Measurements from ENCODE around the gene ITPRIP.

ITPRIP gene

DNA sequence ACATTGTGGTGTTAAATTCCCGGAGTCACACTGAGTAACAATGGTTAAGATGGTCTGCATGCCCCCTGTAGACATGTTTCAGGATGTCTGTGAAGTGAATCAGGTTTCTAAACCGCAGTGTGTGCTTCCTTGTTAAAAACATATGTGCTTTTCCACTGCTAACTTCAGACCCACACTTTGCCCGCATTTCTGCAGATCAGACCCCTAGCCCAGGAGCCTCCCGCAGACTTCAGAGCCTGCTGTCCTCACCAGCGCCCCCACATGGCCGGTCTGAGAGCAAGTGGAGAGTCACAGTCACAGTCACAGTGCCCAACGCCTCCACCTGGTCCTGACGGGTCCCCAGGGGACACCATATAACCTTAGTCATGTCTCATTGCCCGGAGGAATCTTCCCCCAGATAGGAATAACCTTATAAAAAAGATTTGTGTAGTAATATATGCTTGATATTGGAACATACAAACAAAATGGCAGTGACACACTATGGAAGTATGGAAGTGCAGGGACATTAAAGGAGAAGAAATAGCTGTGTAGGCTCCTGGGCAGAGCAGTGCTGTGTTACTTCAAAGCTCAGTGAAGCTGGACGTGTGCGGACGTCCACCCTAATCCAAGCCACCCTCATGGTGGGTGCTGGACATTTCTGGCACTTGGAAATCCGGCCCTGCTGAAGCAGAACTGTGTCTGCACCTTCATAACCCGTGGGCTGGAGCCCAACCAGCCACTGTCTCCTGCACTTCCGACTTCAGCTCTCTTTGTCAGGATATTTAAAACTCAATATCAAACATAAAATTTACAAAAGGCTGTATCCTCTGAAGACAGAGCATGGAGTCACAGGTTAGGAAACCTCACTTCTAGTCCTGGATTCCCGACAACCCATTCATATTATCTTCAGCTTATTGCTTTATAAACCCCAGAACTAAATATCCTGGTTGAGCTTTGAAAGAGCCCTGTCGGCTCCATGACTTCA is 40.3 kb downstream of the ITPRIP start:
- Mint-ChIP-seq H3K36me3 (ENCODE audit: low read depth) (peaks cover under 1% of the 10 kb centered on the region), H3K27me3 (no peaks in the 10 kb centered on the region)

DNA sequence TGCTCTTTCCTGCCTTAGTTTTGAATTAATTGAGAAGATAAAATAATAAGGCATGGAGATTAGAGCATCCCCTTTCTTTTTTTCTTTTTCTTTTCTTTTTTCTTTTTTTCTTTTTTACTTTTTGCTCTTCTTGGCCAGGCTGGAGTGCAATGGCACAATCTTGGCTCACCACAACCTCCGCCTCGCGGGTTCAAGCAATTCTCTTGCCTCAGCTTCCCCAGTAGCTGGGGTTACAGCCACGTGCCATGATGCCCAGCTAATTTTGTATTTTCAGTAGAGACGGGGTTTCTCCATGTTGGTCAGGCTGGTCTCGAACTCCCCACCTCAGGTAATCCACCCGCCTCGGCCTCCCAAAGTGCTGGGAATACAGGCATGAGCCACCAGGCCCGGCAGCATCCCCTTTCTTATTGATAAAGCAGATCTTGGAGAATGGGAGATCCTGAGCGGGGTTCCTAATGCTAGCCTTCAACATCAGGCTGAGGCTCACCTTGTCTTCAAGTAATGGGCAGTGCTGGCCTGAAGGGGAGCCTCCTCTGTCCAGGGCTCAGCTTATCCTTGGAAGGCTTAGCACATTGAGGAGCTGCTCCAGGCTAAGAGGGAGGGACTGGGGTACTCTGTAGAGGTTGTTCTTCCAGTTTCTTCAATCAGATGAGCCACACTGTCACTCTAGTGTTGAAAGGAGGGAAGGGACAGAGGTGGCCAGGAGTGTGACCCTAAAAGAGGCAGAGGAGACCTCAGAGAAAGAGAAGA is 41.4 kb downstream of the ITPRIP start:
- Mint-ChIP-seq H3K36me3 (ENCODE audit: low read depth) (no peaks in the 10 kb centered on the region), H3K27ac (no peak overlapping the region), H3K9me3 (peaks cover 4% of the 10 kb centered on the region), H3K4me3 (no peak overlapping the region), H3K27me3 (no peaks in the 10 kb centered on the region), H3K4me1 (peaks cover 32% of the 10 kb centered on the region)
- no peak for DNase-seq
- ATAC-seq = no peak

More for the DNA sequence above, 40.3 kb downstream of the ITPRIP start:
- ATAC-seq (no peak), DNase-seq (peak; percentile 59)
- H3K4me3 Mint-ChIP-seq = no peak overlapping the region
- H3K4me1 Mint-ChIP-seq = peaks cover 29% of the 10 kb centered on the region
- peaks cover 9% of the 10 kb centered on the region for H3K9me3 Mint-ChIP-seq
- H3K27ac Mint-ChIP-seq = no peak overlapping the region

DNA sequence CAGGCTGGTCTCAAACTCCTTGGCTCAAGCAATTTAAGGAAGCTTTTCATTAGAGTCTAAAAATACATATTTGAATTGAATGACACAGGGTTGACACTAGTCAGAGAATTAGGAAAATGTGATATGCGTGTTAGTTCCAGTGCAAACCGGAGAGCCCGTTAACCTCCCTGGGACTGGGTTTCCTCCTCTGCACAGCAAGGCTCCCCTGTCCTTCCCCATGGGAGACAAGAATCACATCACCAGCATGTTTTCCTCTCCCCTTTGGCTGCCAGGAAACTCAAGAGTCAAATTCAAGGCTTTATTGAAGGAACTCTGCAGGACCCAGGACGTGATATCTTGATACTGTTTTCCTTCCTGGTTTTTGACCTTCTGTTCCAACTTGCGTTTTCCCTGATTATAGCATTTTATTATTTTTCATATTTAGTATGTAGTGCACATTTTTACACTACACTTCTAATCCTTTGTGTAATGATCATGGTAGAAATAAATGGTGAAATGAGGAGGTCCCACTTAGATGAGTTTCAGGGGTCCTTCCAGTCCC is 44.4 kb downstream of the ITPRIP start:
- H3K27me3 Mint-ChIP-seq = peaks cover 12% of the 10 kb centered on the region
- no peak overlapping the region for H3K4me3 Mint-ChIP-seq
- H3K9me3 Mint-ChIP-seq = no peaks in the 10 kb centered on the region

DNA sequence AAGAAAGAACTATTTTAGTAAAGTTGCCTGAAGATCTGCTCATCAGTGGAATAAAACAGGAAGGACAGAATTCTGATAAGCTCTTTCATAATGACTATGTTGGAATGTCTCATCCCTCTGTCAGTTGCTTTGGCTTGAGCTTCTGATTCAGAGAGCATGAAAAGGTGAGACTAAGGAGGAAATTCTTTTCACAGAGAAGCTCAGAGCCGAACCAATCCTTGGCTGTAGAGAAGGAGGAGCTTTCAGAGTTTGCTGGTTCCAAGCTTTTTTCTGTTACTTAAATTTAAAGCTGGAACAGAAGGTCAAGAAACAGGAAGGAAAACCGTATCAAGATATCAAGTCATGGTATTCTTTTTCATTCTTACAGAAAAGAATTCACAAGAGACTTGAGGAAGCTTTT is 45.3 kb downstream of the ITPRIP start:
- no peaks in the 10 kb centered on the region for H3K36me3 Mint-ChIP-seq (ENCODE audit: low read depth)
- no peak overlapping the region for H3K4me3 Mint-ChIP-seq
- no peak for ATAC-seq
- peaks cover 13% of the 10 kb centered on the region for H3K4me1 Mint-ChIP-seq
- H3K27ac Mint-ChIP-seq = no peak overlapping the region
- no peaks in the 10 kb centered on the region for H3K9me3 Mint-ChIP-seq
- H3K27me3 Mint-ChIP-seq = peaks cover 12% of the 10 kb centered on the region
- DNase-seq = no peak

More for the DNA sequence above, 44.4 kb downstream of the ITPRIP start:
- ATAC-seq = no peak
- H3K36me3 Mint-ChIP-seq (ENCODE audit: low read depth) = no peaks in the 10 kb centered on the region
- DNase-seq = no peak
- H3K27ac Mint-ChIP-seq = no peak overlapping the region
- H3K4me1 Mint-ChIP-seq = peaks cover 13% of the 10 kb centered on the region

DNA sequence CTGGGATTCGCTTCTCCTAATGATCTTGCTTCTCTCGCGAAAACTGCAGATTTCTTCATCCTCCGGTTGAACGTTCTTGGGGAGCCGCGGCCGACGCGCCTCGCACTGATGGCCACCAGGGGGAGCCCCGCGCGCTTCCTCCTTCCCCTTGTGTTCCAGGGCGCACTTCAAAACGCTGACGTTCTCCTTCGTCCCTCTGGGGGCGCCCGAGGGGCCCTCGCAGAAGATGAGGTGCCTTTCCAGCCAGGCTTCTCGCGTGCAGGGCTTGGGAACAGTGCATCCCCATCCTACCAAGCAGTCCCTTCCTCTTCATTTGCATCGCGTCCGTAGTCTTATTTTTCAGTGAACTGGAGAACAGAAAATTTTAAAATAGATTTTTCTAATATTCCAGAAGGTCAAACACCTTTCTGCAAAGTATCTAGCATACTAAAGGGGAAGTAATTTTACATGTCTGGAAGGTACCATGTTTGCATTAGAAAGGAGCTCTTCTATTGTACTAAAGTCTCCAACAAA is 46.8 kb downstream of the ITPRIP start:
- Mint-ChIP-seq H3K27me3 (peaks cover 12% of the 10 kb centered on the region), H3K9me3 (no peaks in the 10 kb centered on the region), H3K4me3 (no peak overlapping the region), H3K36me3 (ENCODE audit: low read depth) (no peaks in the 10 kb centered on the region), H3K27ac (no peak overlapping the region), H3K4me1 (peaks cover 13% of the 10 kb centered on the region)
- peak; percentile 91 for DNase-seq
- ATAC-seq = peak; percentile 95

DNA sequence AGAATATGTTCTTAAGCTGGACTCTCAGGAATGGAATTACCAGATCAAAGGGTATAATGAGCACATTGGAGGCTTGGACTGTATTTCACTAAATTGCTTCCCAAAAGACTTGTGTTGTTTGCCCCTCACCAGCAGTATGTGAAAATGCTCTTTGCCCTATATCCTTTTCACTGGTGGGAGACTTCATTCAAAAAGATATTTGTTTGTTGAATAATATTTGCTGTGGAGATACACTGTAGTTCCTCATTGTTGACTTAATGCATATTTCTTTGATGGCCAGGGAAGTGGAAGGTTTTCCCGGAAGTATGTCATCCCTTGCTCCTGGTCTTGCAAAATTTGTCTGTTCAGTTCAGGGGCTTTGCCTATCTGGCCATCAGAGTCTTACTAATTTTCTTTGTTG is 49.9 kb downstream of the ITPRIP start:
- no peaks in the 10 kb centered on the region for H3K36me3 Mint-ChIP-seq (ENCODE audit: low read depth)
- H3K4me1 Mint-ChIP-seq = peaks cover 13% of the 10 kb centered on the region
- H3K9me3 Mint-ChIP-seq = no peaks in the 10 kb centered on the region
- peaks cover 12% of the 10 kb centered on the region for H3K27me3 Mint-ChIP-seq
- H3K4me3 Mint-ChIP-seq = no peak overlapping the region
- ATAC-seq (no peak), DNase-seq (no peak)
- H3K27ac Mint-ChIP-seq = no peak overlapping the region

DNA sequence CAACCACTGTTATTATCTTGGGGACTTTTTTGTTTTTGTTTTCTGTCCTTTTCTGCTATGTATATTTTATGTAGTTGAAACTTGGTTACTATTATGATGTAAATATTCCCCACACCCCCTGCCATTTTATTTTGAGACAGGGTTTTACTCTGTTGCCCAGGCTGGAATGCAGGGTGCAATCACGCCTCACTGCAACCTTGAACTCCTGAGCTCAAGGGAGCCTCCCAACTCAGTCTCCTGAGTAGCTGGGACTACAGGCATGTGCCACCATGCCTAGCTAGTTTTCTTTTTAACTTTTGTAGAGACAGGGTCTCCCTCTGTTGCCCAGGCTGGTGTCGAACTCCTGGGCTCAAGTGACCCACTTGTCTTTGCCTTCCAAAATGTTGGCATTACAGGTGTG is 51.3 kb downstream of the ITPRIP start:
- no peak for ATAC-seq
- no peak for DNase-seq
- peaks cover 6% of the 10 kb centered on the region for H3K4me1 Mint-ChIP-seq
- H3K4me3 Mint-ChIP-seq = no peak overlapping the region
- H3K9me3 Mint-ChIP-seq = no peaks in the 10 kb centered on the region
- H3K27me3 Mint-ChIP-seq = peaks cover 12% of the 10 kb centered on the region
- H3K36me3 Mint-ChIP-seq (ENCODE audit: low read depth) = no peaks in the 10 kb centered on the region
- no peak overlapping the region for H3K27ac Mint-ChIP-seq

DNA sequence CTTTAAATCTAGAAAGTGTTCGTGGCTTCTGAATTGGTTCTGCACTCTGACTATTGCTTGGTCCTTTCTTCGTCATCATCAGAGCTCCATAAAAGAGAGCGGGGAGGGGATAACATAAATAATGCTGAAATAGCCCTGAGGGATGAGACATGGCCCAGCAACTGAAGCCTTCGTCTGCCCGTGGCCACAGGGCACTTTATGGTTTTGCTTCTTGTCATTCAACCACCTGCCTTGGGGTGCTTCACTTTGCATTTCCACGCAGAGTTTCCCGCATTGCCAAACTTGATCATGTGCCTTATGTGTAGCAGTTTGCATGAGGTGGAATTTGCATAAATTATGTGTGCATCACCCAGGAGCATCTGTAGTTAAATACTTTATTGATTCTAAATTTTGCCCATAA is 53.4 kb downstream of the ITPRIP start:
- Mint-ChIP-seq H3K27me3 (peaks cover 5% of the 10 kb centered on the region), H3K4me1 (no peaks in the 10 kb centered on the region), H3K4me3 (no peak overlapping the region), H3K36me3 (ENCODE audit: low read depth) (no peaks in the 10 kb centered on the region), H3K9me3 (no peaks in the 10 kb centered on the region), H3K27ac (no peak overlapping the region)
- DNase-seq (no peak), ATAC-seq (no peak)

DNA sequence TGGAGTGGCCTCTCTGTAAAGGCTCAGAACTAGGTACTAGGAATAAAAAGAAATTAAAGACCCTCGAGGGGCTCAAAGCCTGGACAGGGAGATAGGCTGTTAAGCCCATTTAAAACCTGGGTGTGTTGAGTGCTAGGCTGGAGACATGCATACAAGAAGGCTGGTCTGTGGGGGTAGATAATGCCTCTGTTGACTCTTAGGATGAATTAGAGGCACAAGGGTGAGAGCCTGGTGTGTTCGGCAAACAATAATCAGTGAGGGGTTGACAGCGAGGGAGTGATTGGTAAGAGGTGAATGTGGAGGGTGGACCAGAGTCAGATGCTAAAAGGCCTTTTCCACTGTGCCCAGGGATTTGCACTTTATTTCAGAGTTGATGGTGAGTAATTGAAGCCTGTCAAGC is 56.6 kb downstream of the ITPRIP start:
- Mint-ChIP-seq H3K4me3 (no peak overlapping the region), H3K4me1 (no peaks in the 10 kb centered on the region), H3K27ac (no peak overlapping the region), H3K36me3 (ENCODE audit: low read depth) (no peaks in the 10 kb centered on the region), H3K9me3 (no peaks in the 10 kb centered on the region), H3K27me3 (peaks cover 4% of the 10 kb centered on the region)
- ATAC-seq (no peak), DNase-seq (no peak)

DNA sequence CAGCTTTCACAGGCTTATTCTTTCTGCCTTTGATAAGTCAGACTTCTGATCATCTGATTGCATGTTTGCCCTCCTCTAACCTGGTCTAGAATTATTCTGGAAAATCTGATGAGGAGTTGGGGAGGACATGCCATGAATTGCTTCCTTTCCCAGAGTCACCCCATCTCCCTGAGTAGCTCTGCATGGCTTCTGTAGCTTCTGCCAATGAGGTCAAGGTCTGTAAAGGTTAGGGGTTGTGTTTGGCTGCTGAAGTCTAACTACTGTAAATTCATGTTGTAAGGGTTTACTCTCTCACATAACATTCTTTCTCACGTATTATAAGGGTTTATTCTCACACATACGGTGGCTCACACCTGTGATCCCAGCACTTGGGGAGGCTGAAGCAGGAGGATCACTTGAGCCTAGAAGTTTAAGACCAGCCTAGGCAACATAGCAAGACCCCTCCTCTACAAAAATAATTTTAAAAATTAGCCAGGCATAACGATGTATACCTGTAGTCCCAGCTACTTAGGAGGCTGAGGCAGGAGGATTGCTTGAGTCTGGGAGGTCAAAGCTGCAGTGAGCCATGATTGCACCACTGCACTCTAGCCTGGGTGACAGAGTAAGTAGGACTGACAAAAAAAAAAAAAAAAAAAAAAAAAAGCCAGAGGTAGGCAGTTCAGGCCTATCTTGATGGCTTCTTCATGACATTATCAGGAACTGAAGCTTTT is 58.6 kb downstream of the ITPRIP start:
- peaks cover 1% of the 10 kb centered on the region for H3K4me1 Mint-ChIP-seq
- DNase-seq (no peak), ATAC-seq (no peak)
- no peak overlapping the region for H3K27ac Mint-ChIP-seq
- H3K9me3 Mint-ChIP-seq = no peaks in the 10 kb centered on the region
- peaks cover 14% of the 10 kb centered on the region for H3K27me3 Mint-ChIP-seq
- no peak overlapping the region for H3K4me3 Mint-ChIP-seq
- H3K36me3 Mint-ChIP-seq (ENCODE audit: low read depth) = no peaks in the 10 kb centered on the region

DNA sequence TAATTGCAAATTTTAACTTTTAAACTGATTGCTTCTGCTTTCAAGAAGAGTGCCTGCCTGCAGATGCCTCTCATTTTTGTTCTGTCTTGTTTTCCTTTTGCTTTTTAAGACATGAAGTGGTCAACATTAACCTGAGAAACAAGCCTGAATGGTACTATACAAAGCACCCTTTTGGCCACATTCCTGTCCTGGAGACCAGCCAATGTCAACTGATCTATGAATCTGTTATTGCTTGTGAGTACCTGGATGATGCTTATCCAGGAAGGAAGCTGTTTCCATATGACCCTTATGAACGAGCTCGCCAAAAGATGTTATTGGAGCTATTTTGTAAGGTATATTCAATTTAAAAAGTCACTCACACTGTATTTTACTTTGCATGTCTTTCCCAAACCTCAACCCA is 60.5 kb downstream of the ITPRIP start:
- Mint-ChIP-seq H3K27ac (no peak overlapping the region), H3K4me1 (peaks cover 9% of the 10 kb centered on the region), H3K27me3 (peaks cover 14% of the 10 kb centered on the region), H3K4me3 (no peak overlapping the region), H3K36me3 (ENCODE audit: low read depth) (no peaks in the 10 kb centered on the region), H3K9me3 (no peaks in the 10 kb centered on the region)
- DNase-seq (no peak), ATAC-seq (no peak)

DNA sequence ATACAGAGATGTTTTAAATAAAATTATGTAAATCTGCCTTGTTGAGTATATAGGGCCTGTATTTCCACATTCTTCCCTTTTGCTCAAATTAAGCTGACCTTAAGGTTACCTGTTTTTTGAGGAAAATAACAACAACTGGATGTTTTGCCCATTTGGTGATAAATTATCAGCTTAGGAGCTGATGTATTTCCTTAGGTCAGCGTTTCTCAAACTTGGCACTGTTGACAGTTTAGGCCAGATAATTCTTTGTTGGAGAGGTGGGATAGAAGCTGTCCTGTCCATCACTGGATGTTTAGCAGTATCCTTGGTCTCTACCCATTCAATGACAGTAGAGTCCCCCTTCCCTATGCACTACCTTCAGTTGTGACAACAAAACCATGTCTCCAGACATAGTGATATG is 62.1 kb downstream of the ITPRIP start:
- DNase-seq = no peak
- peaks cover 9% of the 10 kb centered on the region for H3K4me1 Mint-ChIP-seq
- H3K27me3 Mint-ChIP-seq = peaks cover 14% of the 10 kb centered on the region
- no peak for ATAC-seq
- H3K4me3 Mint-ChIP-seq = no peak overlapping the region
- H3K36me3 Mint-ChIP-seq (ENCODE audit: low read depth) = no peaks in the 10 kb centered on the region
- no peak overlapping the region for H3K27ac Mint-ChIP-seq
- no peaks in the 10 kb centered on the region for H3K9me3 Mint-ChIP-seq

DNA sequence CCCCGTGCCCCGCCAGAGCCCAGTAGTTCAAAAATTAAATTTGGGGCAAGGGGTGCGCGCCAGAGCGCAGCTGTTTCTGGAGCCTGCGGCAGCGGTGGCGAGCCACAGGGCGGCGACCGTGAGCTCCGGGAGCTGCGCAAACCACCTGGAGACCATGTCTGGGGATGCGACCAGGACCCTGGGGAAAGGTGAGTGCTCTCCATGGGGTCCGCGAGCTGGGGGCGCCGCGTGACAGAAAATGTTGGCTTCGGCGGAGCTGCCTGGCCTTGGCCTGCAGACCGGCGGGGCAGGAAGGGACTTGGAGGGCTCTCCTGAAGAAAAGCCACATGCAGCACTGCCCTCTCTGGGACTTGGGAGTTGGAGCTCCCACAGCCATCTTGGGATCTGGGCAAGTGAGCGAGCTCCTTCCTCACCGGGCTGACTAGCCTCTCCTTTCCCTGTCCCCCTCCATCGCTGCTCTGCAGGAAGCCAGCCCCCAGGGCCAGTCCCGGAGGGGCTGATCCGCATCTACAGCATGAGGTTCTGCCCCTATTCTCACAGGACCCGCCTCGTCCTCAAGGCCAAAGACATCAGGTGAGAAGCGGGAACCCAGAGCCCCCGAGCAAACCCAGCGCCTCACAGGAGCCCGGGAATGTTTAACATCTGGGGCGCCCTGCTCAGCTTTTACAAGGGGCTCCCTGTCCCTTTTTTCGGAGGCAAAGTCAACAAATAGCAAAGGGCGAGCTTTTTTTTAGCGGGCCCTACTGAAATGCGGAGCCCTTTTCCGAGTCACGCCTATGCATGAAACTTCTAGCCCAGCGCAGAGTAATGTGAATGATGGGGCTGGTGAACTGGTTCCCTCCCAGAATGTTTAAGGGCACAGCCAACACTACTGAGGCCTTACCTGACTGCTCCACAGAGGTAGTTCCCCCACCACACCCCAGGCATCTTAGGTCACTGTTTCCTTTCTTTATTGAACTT is 63.2 kb downstream of the ITPRIP start:
- peaks cover 14% of the 10 kb centered on the region for H3K27me3 Mint-ChIP-seq
- H3K27ac Mint-ChIP-seq = no peak overlapping the region
- no peaks in the 10 kb centered on the region for H3K36me3 Mint-ChIP-seq (ENCODE audit: low read depth)
- peak overlapping the region; percentile 40 for H3K4me3 Mint-ChIP-seq
- ATAC-seq (peak; percentile 73), DNase-seq (peak; percentile 63)
- no peaks in the 10 kb centered on the region for H3K9me3 Mint-ChIP-seq
- peaks cover 9% of the 10 kb centered on the region for H3K4me1 Mint-ChIP-seq
